Mesenteric fat pad (tissue), 1 donor: ENCODE results near the gene ATP6V0E2. TPM values are rescaled to one million over a fixed set of nuclear protein-coding genes. Genes with fewer than 3 reads are reported as not detected.

Experiments used
- DNase-seq: peaks from one replicate; pipeline ENCODE4 v3.0.0-alpha.2; 2020; ENCODE audit warnings: low spot score
- total RNA-seq: library from RNA; stranded (reverse); fragmentation: NEBNext Ultra II Directional; extraction: Animal tissue kit (Norgen Biotek cat#: 25700); gene quantifications from one replicate; pipeline ENCODE4 v1.2.1, GENCODE V29; 2021
- donor health status: DM: yes; HTN: yes; CAD: no.

Gene ATP6V0E2
- total RNA-seq, 1 donor from 2014 or later: 18.5 TPM

GRCh38 chr7:149838224-149838991 is 35.4 kb upstream of the ATP6V0E2 start, which contains the start of gene ZNF862:
Gene ZNF862 (plus strand): TSS chr7:149838375. CDS start chr7:149838612, 237 bp downstream.
- DNase-seq: peak; percentile 99

DNA sequence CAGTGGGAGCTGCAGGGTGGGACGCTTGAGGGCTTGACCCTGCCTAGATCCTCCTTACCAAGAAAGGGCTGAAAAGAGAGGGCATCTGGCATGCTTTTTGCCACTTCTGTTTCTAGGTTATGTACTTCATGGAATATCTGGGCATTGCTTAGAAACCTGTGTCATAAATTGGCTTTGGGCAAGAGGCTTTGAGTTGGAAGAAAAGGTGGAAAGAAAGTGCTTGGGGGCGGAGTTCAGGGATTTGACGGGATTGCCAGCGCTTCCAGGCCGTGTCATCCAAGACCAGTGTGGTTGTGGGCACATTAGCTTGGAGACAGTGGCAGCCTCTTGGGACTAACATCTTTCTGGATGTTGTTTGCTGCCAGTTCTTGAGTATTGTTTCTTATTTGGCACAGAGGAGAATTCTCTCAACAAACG is 34.8 kb upstream of the ATP6V0E2 start:
- peak; percentile 43 for DNase-seq

DNA sequence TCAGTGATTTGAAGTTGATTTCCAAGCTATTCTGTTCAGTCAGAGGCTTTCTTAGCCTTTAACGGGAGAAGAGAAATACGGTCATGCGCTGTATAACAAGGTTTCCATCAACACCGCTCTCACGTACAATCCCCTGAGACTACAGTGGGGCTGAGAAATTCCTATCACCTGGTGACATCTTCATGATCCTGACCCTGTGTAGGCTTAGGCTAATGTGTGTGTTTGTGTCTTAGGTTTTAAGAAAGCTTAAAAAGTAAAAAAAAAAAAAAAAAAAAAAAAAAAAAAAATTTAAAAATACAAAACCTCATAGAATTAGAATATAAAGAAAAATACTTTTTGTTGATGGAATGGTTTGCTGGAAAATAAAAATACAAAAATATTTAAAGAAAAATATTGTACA is 33.8 kb upstream of the ATP6V0E2 start:
- DNase-seq: no peak

GRCh38 chr7:149843566-149843965 is 30.2 kb upstream of the ATP6V0E2 start:
- DNase-seq: no peak

DNA sequence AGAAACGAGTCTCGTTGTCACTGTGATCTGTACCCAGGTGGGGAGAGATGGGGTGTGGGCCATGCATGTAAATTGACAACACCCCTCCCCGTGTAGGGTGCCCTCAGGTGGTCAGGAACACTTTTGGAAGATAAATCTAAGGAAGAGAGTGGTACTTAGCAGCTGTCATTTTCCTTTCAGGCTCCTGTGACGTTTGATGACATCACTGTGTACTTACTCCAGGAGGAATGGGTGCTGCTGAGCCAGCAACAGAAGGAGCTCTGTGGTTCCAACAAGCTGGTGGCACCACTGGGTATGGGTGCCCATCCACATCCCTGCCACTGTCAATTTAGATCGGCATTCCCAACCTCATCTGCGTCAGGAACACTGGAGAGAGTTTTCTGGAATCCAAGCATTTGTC is 29.3 kb upstream of the ATP6V0E2 start:
- no peak for DNase-seq

DNA sequence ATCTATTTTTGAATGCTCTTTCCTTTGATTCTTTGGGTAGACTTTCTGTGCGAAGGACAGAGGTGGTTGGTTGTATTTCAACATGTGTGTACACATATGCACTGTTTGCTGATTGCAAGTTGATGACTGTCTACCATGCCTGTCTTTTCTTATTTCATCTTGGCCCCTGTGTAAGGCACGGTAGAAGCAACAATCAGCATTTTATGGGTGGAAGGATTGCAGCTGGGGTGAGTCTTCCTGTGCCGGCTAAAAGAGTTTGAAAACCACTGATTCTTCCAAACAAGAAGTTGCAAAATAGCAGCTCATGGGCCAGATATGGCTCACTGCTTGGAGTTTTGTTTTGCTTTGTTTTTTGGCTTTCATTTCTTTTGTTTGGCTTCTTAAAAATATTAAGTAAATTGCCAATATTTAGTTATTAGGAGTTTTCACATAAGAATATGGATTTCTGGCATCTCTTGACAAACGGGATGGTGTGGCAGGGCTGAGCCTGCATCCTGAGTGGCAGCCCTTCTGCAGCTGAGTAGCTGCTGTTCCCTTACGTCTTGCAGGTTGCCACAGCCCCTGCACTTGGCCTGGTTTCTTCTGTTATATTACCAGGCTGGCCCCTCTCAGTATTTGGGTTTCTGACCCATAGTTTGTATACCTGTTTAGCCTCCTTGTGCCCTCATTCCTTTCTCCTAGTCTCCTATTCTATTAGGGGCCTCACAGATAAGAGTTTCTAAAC is 28.4 kb upstream of the ATP6V0E2 start:
- DNase-seq: no peak

DNA sequence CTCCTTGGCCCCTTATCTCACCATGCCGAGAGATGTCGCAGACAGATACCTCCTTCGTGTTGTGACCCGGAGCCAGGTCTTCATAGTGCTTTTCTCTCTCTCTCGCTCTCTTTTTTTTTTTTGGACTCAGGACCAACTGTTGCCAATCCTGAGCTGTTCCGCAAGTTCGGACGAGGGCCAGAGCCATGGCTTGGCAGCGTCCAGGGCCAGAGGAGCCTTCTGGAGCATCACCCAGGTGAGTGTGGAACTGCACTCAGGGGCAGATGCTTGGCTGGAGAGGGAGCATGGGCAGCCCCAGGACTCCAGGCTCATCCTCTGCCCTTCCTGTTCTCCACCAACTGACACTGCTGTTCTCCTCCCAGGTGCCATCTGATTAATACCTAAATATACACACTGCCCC is 27.7 kb upstream of the ATP6V0E2 start:
- no peak for DNase-seq

DNA sequence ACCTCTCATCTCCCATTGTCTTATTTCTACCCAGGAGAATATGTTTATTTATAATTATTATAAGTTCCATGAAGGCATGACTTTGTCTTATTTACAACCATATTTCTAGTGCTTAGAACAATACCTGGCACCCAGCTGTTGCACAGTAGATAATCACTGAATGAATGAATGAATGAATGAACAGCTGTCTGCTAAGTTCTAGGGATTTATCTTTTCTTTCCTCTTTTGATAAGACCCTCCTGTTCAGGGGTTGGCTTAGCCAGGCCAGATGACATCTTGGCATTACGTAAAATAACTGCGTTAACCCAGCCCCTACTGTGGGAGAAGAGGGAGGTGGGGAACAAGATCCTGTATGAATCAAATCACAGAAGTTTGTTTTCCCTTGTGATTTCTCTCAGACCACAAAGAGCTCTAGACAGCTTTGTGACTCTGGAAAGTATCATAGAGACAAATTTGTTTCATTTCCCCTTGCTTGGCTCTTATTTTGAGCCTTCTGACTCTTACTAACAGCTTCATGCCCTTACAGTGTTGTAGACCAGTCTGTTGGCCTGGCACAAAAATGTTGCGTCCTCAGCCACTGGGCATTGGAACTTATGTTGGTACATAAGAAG is 27.2 kb upstream of the ATP6V0E2 start:
- no peak for DNase-seq

- peak; percentile 37 for DNase-seq
Observed at GRCh38 chr7:149849174-149849573, 24.6 kb upstream of the ATP6V0E2 start.

GRCh38 chr7:149850007-149850594 is 23.7 kb upstream of the ATP6V0E2 start:
- DNase-seq: peak; percentile 60

GRCh38 chr7:149850716-149851115 is 23.1 kb upstream of the ATP6V0E2 start:
- DNase-seq: no peak

GRCh38 chr7:149851449-149851848 is 22.3 kb upstream of the ATP6V0E2 start:
- peak; percentile 82 for DNase-seq

DNA sequence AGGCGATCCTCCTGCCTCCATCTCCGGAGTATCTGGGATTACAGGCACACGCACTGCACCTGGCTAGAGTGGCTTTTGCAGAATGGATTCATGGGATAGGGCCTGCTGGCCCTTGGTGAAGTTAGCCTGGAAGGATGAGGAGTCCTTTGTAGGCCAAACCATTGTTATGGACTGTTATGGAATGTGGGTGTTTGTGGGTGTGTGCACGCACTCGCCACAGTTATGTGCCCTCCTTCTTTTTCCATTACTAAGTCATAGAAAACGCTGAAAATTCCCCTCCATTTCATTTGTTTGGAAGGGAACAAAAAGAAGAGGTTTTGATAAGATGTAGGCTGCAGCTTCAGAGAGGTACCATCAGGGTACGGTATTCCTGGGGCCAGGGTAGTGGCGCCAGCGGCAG is 20.6 kb upstream of the ATP6V0E2 start:
- DNase-seq: no peak

DNA sequence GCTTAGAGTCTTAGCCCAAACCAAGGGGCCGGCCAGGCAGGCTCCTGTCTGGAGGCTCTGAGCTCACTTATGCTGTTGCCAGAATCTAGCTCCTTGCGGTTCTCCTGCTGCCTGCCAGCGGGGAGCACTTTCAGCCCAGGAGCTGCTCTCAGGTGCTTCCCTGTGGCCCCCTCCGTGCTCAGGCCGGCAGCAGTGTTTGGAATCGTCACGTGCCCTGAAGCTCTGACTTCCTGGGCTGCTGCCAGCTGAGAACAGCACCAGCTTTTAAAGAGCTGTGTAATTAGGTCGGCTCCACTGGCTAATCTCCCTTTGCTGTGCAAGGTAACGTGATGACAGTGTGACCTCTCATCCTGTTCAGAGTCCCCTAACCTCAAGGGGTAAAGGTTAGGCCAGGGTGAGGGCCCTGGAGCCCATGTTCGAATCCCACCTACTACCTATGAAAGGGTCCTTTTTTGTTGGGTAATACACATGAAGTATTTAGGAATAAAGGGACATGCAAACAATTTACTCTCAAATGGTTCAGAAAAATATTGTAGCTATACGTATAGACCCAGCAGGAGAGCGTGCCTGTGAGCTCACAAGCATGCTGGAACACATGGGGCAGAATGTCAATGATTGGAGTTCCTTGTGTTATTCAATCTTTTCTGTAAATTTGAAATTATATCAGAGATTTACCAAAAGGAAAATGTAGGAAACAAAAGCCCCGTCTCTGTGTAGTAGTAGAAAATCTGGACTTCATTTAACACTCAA is 19.0 kb upstream of the ATP6V0E2 start:
- peak; percentile 75 for DNase-seq

DNA sequence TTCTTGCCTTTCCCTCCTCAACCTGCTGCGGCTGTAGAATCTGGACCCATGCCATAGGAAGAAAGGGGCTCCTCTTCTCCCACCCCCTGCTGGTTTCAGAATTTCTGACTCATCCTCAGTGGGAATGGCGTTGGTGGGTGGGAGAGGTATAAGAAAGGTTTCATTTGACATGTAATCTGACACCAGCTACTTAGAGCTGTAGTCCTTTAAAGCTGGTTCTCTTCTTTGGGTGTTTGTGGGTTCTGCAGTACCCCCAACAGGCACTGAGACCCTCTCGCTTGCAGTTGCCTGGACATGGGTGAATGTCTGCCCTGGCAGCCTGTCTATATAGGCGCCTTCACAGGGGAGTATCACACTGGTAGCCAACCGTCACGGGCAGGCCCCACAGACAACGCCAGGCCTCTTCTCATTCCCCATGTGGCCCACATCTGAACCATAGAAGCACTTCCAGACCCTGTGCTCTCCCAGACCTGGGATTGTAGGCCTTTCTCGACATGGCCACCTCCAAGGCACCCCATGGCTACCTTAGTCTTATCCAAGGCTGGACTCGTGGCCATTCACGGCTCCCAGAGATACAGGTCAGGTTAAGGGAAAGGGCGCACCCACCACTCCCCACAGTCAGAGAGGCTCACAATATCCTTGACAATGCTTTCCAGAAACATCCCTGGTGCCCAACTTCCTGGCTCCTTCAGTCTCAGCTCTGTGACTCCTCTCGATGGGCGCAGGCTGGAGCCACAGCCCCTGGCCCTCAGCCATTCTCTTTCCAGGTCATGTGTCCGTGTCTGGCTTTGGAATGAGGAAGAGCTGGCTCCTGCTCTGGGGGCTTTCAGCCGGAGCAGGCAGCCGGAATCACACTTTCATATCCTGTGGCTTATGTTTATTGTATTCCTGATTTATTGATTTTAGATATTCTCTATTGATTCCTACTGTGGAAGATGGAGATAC is 18.1 kb upstream of the ATP6V0E2 start:
- peak; percentile 49 for DNase-seq

DNA sequence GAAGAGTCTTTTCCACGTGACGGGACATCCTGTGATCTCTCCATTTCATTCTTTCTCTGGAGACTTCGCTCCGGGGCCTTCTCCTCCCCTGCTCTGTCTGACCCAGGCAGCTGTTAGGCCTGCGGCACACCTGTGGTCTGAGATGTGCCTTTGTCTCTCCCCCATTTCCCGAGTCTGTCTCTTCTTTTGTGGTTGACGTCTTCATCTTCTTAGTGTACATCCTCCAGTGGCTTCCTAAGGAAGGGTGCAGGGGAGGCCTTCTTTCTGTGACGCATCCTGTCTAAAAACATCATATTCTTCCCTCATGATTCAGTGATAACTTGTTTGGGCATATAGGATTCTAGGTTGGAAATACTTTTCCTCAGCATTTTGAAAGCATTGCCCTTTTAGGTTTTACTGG is 17.2 kb upstream of the ATP6V0E2 start:
- DNase-seq: peak; percentile 30

GRCh38 chr7:149859369-149859768 is 14.4 kb upstream of the ATP6V0E2 start:
- DNase-seq: peak; percentile 67

GRCh38 chr7:149859876-149860275 is 13.9 kb upstream of the ATP6V0E2 start:
- peak; percentile 24 for DNase-seq

DNA sequence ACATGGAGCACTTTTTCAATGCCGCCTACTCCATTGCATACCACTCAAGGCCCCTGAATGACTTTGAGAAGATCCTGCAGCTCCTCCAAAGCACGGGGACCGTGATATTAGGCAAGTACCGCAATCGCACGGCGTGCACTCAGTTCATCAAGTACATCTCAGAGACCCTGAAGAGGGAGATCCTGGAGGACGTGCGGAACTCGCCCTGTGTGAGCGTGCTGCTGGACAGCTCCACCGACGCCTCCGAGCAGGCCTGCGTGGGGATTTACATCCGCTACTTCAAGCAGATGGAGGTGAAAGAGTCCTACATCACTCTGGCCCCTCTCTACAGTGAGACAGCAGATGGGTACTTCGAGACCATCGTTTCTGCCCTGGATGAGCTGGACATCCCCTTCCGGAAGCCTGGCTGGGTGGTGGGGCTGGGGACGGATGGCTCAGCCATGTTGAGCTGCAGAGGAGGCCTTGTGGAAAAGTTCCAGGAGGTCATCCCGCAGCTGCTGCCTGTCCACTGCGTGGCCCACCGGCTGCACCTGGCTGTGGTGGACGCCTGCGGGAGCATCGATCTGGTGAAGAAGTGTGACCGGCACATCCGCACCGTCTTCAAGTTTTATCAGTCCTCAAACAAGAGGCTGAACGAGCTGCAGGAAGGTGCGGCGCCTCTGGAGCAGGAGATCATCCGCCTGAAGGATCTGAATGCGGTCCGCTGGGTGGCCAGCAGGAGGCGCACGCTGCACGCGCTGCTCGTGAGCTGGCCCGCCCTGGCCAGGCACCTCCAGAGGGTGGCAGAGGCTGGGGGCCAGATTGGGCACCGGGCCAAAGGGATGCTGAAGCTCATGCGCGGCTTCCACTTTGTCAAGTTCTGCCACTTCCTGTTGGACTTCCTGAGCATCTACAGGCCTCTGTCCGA is 12.7 kb upstream of the ATP6V0E2 start:
- DNase-seq: peak; percentile 86
